HG03457 (cell line): ENCODE measurements around the gene STARD10.

ENCODE experiments used
- ATAC-seq: cut with Tn5 transposase; IDR thresholded peaks from one replicate; pipeline ENCODE4 v1.9.1; 2021; ENCODE audit warnings: moderate number of reproducible peaks; ENCODE audit not compliant: unreplicated experiment

Gene STARD10

GRCh38 chr11:72732329-72732728 is 61.5 kb downstream of the STARD10 start:
- ATAC-seq, result no peak

DNA sequence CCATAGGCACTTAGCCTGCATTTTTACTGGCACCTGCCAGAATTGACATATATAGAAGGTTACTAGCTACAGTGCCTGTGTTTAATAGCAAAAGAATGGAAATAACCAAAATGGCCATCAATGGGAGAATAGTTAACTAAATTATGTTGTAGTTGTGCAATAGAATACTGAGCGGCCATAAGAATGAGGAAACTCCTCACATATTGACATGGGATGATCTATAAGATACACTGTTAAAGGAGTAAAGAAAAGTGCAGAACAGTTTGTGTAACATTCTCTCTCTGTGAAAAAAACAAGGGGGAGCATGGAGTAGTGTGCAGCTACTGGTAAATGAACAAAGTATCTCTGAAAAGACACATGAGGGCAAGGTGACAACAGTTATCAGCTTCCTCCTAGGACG is 63.1 kb downstream of the STARD10 start:
- no peak for ATAC-seq

- no peak for ATAC-seq
Measured at GRCh38 chr11:72730243-72730642, 63.6 kb downstream of the STARD10 start.

GRCh38 chr11:72727521-72727920 is 66.3 kb downstream of the STARD10 start:
- no peak for ATAC-seq

- no peak for ATAC-seq
Measured at GRCh38 chr11:72726266-72727220, 67.3 kb downstream of the STARD10 start.

GRCh38 chr11:72725724-72726028 is 68.2 kb downstream of the STARD10 start:
- ATAC-seq, result no peak

DNA sequence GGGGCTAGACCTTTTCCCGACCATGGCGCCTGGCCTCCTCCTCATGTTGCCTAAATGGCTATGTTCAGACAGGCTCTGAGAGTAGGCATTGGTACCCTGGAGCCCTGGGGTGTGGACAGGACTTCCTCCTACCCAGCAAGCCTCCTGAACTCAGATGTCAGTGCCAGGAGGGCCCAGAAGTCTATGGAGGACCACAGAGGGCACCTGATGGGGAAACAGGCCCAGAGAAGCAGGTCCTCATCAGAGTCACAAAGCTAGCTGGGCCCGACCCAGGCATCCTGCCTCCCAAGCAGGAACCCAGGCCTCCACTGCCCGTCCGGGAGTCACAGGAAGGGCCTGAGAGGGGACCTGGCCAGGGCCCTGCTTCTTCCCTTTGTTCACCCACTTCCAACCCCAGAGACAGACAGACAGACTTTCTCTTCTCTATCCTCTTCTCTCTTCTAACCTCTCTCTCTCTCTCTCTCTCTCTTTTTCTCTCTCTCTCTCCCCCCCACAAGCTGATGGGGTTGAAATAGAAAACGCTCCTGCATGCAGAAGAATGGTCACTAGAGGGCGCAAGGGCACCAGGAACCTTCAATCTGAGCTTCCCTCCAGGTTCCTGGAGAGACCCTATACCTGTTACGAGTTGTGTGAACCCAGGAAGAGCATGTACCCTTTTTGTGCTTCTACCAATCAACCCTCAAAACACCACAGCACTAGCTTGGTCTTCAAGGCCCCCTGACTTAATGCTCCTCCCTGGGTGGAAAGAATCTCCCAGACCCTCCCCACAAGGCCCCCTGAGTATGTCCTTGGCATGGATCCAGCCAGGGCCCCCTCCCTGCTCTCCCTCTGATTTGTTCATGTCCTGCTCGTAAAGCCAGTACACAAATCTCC is 68.8 kb downstream of the STARD10 start:
- no peak for ATAC-seq

DNA sequence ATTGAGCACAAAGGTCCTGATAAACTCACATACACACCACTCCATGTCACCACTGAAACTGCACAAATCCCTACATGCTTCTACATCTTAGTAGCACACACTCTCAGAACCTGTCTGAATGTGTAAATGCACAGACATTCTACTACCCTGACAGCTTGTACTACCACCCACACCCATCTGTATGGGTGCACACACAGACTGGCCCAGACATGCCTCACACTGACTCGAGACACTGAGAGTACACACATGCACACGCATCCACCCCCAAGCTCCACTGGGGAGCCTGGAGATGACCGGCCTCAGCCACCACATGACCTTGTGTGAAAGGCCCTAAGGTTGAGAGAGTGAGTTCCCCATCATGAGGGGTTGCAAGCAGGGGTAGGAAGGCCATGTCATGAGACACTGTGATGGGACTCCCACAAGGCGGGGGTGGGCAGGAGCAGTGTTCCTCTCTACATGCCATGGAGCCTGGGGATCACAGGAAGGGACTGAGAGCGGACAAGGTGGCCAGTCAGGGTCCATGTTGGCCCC is 69.8 kb downstream of the STARD10 start:
- no peak for ATAC-seq

DNA sequence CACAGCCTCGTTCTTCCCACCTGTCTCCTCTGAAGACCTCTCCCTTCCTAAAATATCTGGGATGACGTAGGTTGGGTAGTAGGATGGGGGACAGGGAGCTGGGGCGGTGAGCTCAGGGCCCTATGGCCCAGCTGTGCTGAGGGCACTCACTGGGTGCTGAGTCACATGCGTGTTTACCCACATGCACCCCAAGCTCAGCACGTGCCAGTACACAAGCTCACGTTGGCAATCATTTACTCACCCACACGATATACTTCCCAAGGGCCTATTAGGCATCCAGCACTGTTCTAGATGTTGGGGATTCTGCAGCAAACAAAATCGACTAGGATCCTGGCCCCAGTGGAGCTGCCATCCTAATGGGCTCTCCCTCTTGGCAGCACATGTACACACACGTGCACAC is 70.3 kb downstream of the STARD10 start:
- no peak for ATAC-seq

DNA sequence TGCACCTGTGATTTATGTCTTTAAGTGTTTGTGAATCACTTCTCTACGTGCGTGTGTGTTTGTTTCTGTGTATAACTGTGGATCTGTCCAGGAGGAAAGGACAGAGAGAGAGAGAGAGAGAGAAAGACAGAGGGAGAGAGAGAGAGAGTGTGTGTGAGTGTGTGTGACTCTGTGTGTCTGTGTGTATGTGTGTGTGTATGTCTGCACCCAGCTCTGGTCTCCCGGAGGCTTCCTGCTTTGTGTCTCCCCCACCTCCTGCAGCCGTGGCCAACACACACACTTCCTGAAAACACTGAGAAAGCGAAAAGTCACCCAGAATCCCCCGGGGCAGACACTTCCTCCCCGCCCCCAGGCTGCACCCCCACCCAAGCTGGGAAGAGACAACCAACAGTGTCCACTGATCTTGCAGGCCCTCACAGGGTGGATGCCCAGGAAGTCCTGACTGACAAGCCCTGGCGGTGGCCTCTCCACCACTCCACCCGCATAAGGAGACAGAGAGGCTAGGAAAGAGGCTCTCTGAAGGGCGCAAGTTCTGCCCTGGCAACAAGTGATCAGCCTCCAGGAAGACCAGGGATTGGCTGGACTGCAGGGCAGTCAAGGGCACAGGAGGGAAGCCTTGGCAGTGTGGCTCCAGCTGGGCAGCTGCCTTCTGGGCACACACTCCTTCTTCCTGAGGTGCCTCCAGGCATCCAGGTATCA is 71.6 kb downstream of the STARD10 start:
- ATAC-seq, result peak; percentile 46

DNA sequence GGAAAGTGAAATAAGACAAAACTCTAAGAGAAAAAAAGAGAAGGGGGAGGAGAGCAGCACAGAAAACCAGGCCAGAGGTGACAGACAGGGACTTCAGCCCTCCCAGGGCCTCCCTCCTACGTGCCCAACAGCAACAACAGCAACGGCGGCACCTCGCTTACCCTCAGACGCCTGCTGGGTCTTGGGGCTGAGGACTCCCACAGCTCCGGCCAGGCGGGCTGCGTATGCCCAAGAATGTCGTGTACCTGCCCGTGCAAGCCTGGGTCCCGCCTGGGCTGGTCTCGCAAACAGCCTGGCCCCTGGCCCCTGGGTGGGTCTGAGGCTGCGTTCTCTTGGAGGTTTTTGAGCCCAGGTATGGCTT is 72.2 kb downstream of the STARD10 start:
- no peak for ATAC-seq

DNA sequence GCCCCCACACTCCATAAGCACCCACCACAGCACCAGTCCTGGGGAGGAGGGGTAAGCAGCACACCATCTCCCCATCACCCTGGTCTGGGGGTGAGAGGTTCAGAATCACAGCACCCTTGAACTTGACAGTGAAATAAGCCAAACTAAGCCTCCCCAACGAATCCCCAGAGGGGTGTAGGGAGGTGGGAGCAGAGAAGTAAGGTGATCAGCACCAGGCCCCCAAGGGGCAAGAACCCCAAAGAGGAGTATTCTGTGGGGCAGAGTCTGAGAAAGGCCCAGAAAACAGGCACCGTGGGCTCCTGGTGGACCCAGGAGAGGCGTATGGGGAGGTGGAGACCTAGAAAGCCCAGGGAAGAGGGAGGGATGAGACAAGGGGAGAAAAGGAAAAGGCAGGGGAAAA is 72.6 kb downstream of the STARD10 start:
- ATAC-seq, result no peak

- ATAC-seq, result no peak
Measured at GRCh38 chr11:72720784-72721183, 73.1 kb downstream of the STARD10 start.

DNA sequence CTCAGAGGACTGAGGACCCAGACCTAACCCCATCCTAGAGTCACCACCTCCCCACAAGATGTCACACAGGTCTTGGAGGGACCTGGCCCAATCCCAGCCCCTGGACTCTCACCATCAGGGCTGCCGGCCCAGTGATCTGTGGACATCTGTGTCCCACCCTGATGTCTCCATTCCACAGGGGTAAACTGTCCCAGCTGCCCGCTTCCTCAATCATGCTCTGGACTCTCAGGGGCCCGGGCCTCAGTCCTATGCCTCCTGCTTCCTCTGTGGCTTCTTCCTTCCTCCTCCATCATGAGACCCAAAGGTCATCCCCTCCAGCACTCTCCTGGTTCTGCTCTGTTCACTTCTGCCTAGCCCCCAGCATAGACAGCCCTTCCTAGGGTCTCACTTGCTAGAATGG is 73.8 kb downstream of the STARD10 start:
- ATAC-seq, result no peak

DNA sequence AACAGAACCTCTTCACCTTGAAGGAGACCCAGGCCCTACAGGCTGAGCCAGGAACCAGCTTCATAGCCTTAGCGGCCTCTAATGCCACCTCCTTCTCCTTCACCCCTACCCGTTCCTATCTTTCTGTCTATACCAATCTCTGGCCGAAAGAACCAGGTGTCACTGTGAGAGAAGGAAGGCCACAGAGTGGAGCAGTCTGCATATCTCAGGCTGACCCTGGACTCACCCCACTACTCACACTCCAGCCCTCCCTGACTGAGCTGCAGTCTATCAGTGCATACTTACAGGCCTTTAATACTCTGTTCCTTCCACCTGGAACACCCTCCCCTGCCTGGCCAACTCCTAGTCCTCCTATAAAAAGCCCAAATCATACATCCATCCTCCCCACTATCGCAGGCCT is 74.3 kb downstream of the STARD10 start:
- no peak for ATAC-seq

DNA sequence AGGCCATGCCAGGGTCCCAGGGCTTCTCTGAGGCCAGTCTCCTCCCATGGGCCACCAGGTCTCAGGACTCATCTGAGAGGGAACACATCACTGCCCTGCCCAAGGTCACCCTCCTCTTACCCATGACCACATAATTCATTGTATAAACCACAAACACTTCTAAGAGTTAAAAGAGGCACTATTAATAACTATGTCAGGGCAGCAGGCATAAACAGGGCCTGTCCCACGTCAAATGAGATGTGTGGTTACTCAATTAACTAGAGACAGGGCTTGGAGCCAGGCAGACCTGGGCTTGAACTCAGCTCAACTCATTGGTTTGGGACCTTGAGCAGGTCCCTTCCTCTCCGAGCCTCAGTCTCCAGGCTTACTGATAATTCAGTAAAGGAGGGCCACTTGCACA is 74.7 kb downstream of the STARD10 start:
- ATAC-seq, result no peak

DNA sequence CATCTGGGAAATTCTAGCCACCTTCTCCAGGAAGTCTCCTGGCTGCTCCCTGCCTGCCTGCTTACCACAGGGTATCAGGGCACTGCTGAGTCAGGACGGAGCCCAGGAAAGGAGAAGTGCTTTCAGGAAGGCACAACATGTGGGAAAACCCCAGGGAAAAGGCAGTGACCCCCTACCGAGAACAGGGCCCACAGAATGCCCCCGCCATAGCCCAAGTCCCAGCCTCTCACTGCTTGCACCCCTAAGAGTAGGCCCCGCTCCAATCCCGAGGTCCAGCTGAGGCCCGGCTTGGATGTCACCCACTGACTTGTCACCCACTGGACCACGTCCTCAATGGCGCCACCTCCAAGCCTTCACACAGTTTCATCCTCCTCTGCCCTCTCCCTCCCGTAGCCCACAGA is 75.7 kb downstream of the STARD10 start:
- no peak for ATAC-seq

DNA sequence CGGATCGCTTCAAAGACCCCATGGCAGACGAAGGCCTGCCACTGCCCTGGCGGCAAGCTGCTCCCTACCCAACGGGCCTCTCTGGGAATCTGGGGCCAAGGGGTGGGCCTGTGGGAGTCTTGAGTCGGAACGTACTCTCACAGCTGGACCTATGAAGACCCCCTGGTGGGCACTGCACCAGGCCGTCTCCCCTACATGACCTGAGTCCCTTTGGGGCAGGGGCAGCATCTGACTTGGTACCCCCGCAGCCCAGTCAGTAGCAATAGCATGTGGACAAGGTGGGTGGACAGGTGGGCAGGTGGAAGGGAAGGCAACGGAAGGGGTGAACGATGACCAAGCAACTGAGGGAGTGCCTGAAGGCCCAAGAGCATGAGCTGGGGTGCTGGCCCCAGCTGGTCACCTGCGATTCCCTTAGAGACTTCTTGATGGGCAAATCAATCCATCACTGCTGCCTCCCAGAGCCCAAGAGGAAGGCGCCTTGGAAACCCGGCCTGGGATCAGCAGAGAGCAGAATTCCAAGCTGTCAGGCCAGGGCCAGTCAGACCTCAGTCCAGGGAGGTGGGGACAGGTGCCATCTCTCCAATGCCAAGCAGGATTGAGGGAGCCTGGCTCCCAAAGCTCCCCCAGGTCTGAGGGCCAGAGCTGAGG is 76.9 kb downstream of the STARD10 start:
- ATAC-seq, result no peak

- no peak for ATAC-seq
Measured at GRCh38 chr11:72716290-72716689, 77.6 kb downstream of the STARD10 start.

DNA sequence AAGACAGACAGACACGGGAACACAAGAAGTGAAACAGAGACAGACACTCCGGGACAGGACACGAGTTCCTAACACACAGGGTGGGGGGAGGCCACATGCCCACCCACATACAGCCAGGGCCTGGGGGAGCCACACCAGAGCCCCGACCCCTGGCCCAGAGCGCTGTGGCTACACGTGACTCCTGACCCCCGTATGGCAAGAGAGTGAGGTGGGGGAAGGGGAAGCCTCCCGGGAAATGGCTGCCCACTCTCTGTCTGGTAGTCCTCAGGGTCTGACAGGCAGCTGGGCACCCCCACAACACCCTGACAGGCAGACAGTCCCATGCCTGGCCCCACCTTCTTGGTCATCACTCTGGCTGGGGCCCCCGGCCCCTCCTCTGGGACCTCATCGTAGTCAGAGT is 81.0 kb downstream of the STARD10 start:
- no peak for ATAC-seq
